Heart right ventricle (tissue), 16 donors: ENCODE results near the gene C4orf50. TPM values are rescaled to one million over a fixed set of nuclear protein-coding genes. Genes with fewer than 3 reads are reported as not detected.

Experiments
- ATAC-seq, 8 donors: fragments of 200-7000 bp; cut with Tn5 transposase; one replicate each; pipeline ENCODE4 v1.9.1; 2020; ENCODE audit warnings: mild to moderate bottlenecking in 8 of 8, moderate library complexity in 8 of 8, moderate number of reproducible peaks in 1 of 8
- DNase-seq, 2 donors: peaks; one replicate each; pipeline ENCODE4 v3.0.0-alpha.2; 2020
- H3K27ac ChIP-seq, 10 donors: fragments of 200-600 bp; sonication (generic) in 2 of 10; one replicate each; pipeline versions ENCODE4 v1.5.0 to v1.8.0; 2020 to 2022; ENCODE audit warnings: mild to moderate bottlenecking in 3 of 10
- H3K27me3 ChIP-seq, 7 donors: fragments of 200-600 bp; one replicate each; pipeline ENCODE4 v1.8.0; 2021 to 2022; ENCODE audit warnings: mild to moderate bottlenecking in 2 of 7
- H3K36me3 ChIP-seq, 9 donors: fragments of 200-600 bp; sonication (generic) in 1 of 9; one replicate each; pipeline versions ENCODE4 v1.5.0 to v1.8.0; 2020 to 2022; ENCODE audit warnings: mild to moderate bottlenecking in 2 of 9
- H3K4me1 ChIP-seq, 9 donors: fragments of 200-600 bp; sonication (generic) in 1 of 9; one replicate each; pipeline versions ENCODE4 v1.5.0 to v1.8.0; 2020 to 2022; ENCODE audit warnings: mild to moderate bottlenecking in 4 of 9
- H3K4me3 ChIP-seq, 10 donors: fragments of 200-600 bp; sonication (generic) in 2 of 10; one replicate each; pipeline versions ENCODE4 v1.5.0 to v1.8.0; 2020 to 2022; ENCODE audit warnings: mild to moderate bottlenecking in 7 of 10, moderate library complexity in 2 of 10
- H3K9me3 ChIP-seq, 11 donors: fragments of 200-600 bp in 10 of 11; sonication (generic) in 2 of 11; one replicate each; pipeline versions ENCODE4 v1.5.0 to v1.8.0; 2013 to 2022; ENCODE audit warnings: mild to moderate bottlenecking in 2 of 11, control low read depth in 1 of 11, moderate library complexity in 1 of 11
- WGBS, 2 donors: extraction: QIAGEN DNeasy Blood & Tissue Kit; methylation state at CpG; one replicate each; pipeline ENCODE4 v1.1.7; 2013; ENCODE audit warnings: inconsistent platforms in 1 of 2; 5-methylcytosine and 5-hydroxymethylcytosine counted together
- intact Hi-C, 10 donors: fragments of 100-400 bp; cut with DNase I; formaldehyde crosslinking; loops; one replicate each; pipeline versions ENCODE4 v1.11.1 to v1.14.2; 2022
- polyA plus RNA-seq, 2 donors: library from polyadenylated mRNA; stranded (reverse); fragments of 200-250 nt; gene quantifications; one replicate each; pipeline ENCODE4 v1.2.3, GENCODE V29; 2013
- total RNA-seq, 10 donors: library from RNA; stranded (reverse); fragmentation: NEBNext Ultra II Directional in 3 of 10; extraction: Animal tissue kit (Norgen Biotek cat#: 25700) in 3 of 10; gene quantifications; one replicate each; pipeline versions ENCODE4 v1.2.1 to v1.2.4, GENCODE V29; 2021 to 2023
- TF ChIP-seq, protein P1 (sequence below), 9 donors: fragments of 200-600 bp; sonication (generic) in 2 of 9; IDR thresholded peaks; one replicate each; pipeline versions ENCODE4 v1.5.0 to v1.8.0; 2021 to 2022; ENCODE audit warnings: antibody characterized with exemption in 9 of 9, mild to moderate bottlenecking in 5 of 9, moderate library complexity in 1 of 9
- donor health status: Arrhythmogenic right ventricular cardiomyopathy.
- donor health status: ischemic (EF 13 %, LVEDD 7.1; RV severe dilation, severe dysfunction).
- donor health status: healthy with polysubstance abuse.
- donor health status: DM: no; HTN: yes; CAD: no.
- donor health status: DM: no; HTN: no; CAD: no.
- donor health status: ischemic (EF 25% LVEDD 6.9; RV normal size, moderate dysfunction).
- donor health status: ischemic (EF 25% LVEDD 5.7; RV mildly dilated, moderate dysfunction).
- donor health status: healthy.
- donor health status: DM: yes; HTN: yes; CAD: no.
- donor health status: Ischemic cardiomyopathy.
- donor health status: ischemic (EF 35%, LVEDD 5.7; RV mildly dilated, moderate dysfunction).
- donor health status: nonischemic (EF 11% LVEDD 7.7; RV severe dilation, severe dysfunction).
- donor health status: DM: yes; HTN: yes; CAD: no.
- donor health status: PGD.
- donor health status: ischemic (EF 29% LVEDD 5.4; RV normal size, mild dysfunction).
- donor health status: nonischemic (EF 23%, LVEDD 6.1; RV moderate dilation, normal function).

The C4orf50 gene
- total and polyA plus RNA-seq, 12 donors = 0.05 TPM; not detected in 11

GRCh38 chr4:6022607-6023288 lies 4.5 kb upstream of the C4orf50 start:
- Histone ChIP-seq H3K27ac (no peak overlapping the region), H3K4me1 (no peaks in the 10 kb centered on the region), H3K27me3 (peaks cover 3 to 53% (median 29%) of the 10 kb centered on the region in 7 donors), H3K36me3 (no peaks in the 10 kb centered on the region), H3K9me3 (no peaks in the 10 kb centered on the region), H3K4me3 (no peak overlapping the region)
- TF ChIP-seq, protein P1, sequence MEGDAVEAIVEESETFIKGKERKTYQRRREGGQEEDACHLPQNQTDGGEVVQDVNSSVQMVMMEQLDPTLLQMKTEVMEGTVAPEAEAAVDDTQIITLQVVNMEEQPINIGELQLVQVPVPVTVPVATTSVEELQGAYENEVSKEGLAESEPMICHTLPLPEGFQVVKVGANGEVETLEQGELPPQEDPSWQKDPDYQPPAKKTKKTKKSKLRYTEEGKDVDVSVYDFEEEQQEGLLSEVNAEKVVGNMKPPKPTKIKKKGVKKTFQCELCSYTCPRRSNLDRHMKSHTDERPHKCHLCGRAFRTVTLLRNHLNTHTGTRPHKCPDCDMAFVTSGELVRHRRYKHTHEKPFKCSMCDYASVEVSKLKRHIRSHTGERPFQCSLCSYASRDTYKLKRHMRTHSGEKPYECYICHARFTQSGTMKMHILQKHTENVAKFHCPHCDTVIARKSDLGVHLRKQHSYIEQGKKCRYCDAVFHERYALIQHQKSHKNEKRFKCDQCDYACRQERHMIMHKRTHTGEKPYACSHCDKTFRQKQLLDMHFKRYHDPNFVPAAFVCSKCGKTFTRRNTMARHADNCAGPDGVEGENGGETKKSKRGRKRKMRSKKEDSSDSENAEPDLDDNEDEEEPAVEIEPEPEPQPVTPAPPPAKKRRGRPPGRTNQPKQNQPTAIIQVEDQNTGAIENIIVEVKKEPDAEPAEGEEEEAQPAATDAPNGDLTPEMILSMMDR (IDR thresholded peaks at IDR 0.05) = no peak
- WGBS, 2 donors = 82 to 83% methylated on average over 30 of the region's 30 CpGs
- no peak for ATAC-seq
- intact Hi-C loops = no loop called here
- DNase-seq = no peak

- H3K9me3 ChIP-seq = no peaks in the 10 kb centered on the region
- no peaks in the 10 kb centered on the region for H3K36me3 ChIP-seq
- H3K4me3 ChIP-seq = no peak overlapping the region
- WGBS, 2 donors = 74 to 79% methylated on average over 20 of the region's 20 CpGs
- intact Hi-C loops = no loop called here
- peaks cover 3 to 57% (median 29%) of the 10 kb centered on the region in 7 donors for H3K27me3 ChIP-seq
- ATAC-seq (no peak), DNase-seq (no peak)
- no peaks in the 10 kb centered on the region for H3K4me1 ChIP-seq
- TF ChIP-seq, protein P1 (IDR thresholded peaks at IDR 0.05) = no peak
- no peak overlapping the region for H3K27ac ChIP-seq
These were observed 3.8 kb upstream of the C4orf50 start for GRCh38 chr4:6021831-6022606.

GRCh38 chr4:6020613-6021012 lies 2.4 kb upstream of the C4orf50 start:
- no peaks in the 10 kb centered on the region for H3K4me1 ChIP-seq
- H3K9me3 ChIP-seq = no peaks in the 10 kb centered on the region
- TF ChIP-seq, protein P1 (IDR thresholded peaks at IDR 0.05) = no peak
- no peak overlapping the region for H3K27ac ChIP-seq
- DNase-seq (no peak), ATAC-seq (no peak)
- H3K36me3 ChIP-seq = no peaks in the 10 kb centered on the region
- intact Hi-C loops = no loop called here
- peaks cover 3 to 58% (median 29%) of the 10 kb centered on the region in 7 donors for H3K27me3 ChIP-seq
- 78 to 79% methylated on average over 8 of the region's 8 CpGs for WGBS, 2 donors
- H3K4me3 ChIP-seq = no peak overlapping the region

GRCh38 chr4:6019316-6020263 lies 1.4 kb upstream of the C4orf50 start:
- Histone ChIP-seq H3K4me3 (no peak overlapping the region), H3K27ac (no peak overlapping the region), H3K27me3 (peaks cover 3 to 62% (median 29%) of the 10 kb centered on the region in 7 donors), H3K9me3 (no peaks in the 10 kb centered on the region), H3K4me1 (no peaks in the 10 kb centered on the region), H3K36me3 (no peaks in the 10 kb centered on the region)
- WGBS, 2 donors = 31 to 34% methylated on average over 22 of the region's 22 CpGs
- TF ChIP-seq, protein P1 (IDR thresholded peaks at IDR 0.05) = peak; percentile 61 to 92 (median 81)
- intact Hi-C loops = no loop called here
- DNase-seq (peak in 1 of 2 donors; percentile 37), ATAC-seq (peak in 1 of 8 donors; percentile 58)
